ENCODE results near the gene INO80C.

- TF ChIP-seq, protein P1, sequence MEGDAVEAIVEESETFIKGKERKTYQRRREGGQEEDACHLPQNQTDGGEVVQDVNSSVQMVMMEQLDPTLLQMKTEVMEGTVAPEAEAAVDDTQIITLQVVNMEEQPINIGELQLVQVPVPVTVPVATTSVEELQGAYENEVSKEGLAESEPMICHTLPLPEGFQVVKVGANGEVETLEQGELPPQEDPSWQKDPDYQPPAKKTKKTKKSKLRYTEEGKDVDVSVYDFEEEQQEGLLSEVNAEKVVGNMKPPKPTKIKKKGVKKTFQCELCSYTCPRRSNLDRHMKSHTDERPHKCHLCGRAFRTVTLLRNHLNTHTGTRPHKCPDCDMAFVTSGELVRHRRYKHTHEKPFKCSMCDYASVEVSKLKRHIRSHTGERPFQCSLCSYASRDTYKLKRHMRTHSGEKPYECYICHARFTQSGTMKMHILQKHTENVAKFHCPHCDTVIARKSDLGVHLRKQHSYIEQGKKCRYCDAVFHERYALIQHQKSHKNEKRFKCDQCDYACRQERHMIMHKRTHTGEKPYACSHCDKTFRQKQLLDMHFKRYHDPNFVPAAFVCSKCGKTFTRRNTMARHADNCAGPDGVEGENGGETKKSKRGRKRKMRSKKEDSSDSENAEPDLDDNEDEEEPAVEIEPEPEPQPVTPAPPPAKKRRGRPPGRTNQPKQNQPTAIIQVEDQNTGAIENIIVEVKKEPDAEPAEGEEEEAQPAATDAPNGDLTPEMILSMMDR (conservative IDR thresholded peaks at IDR 0.05; ENCODE audit: low read depth, low read length): no peak
- no peak for TF ChIP-seq RFX5 (IDR thresholded peaks at IDR 0.05; ENCODE audit: low read depth, low read length)
- no peak for TF ChIP-seq RAD21 (IDR thresholded peaks at IDR 0.05; ENCODE audit: low read length)
These were observed 34.7 kb downstream of the INO80C start for GRCh38 chr18:35463050-35463449.

Data from IMR-90 (cell line).